ENCODE results near the gene MIGA2.
"Not testable (repeated sequence)": the region's sequence is repeated elsewhere in the genome, so short reads cannot be mapped to it uniquely, and the experiment has no call there.

MIGA2 gene

GRCh38 chr9:129036241-129036922, at the start of gene MIGA2:
Gene MIGA2, plus strand, starts transcription at chr9:129036626. Its CDS starts 3,969 bp downstream, at chr9:129040595.
- peak; percentile 86 to 91 for DNase-seq

- DNase-seq = no peak
Observed at GRCh38 chr9:128986671-128987070, 49.8 kb upstream of the MIGA2 start.

DNA sequence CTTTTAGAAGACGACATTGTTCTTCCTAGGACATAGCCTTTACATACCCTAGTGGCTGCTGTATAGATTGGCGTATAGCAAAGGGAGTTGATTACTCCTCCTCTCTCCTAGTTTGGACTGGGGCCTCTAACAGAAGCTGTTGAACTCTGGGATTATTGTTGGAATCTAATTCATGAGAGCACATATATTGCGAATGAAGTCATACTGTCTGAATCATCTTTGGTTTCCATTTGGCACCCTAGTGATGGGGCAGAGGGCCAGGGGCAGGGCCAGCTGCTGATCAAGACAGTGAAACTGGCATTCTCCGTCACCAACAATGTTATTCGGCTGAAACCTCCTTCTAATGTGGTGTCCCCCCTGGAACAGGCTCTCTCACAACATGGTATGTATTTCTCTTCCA, 48.6 kb upstream of the MIGA2 start:
- DNase-seq = no peak

DNA sequence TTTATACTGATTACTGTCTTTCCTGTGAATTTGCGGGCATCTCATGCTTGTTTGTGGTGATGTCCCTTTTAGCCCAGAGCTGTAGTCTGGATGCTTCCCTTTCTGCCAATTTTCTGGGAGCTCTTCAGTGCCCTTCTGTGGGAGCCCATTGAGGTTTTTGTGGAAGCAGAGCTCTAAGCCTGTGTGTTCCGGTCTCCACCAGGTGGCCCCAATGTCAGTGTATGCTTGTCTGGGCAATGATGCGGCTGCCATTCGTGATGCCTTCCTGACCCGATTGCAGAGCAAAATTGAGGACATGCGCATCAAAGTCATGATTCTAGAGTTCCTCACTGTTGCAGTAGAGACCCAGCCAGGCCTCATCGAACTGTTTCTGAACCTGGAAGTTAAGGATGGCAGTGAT, 43.4 kb upstream of the MIGA2 start:
- no peak for DNase-seq

DNA sequence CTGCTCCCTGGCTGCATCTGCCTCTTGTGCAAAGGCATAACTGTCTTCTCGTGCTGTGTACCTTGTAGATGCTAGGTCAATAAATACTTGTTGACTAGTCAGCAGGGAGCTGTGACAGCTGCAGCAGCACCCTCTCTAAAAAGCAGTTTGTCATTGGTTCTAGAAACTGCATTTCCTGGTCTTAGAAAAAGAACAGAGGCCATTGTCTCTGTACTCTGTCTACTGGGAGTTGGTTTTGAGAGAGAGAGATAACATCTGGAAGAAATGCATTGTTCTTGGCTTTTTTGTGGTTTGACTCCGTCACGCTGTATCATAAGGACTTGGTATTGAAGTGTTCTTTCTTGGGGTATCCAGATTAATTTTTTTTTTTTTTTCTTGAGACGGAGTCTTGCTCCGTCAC, 40.6 kb upstream of the MIGA2 start:
- DNase-seq = no peak

DNA sequence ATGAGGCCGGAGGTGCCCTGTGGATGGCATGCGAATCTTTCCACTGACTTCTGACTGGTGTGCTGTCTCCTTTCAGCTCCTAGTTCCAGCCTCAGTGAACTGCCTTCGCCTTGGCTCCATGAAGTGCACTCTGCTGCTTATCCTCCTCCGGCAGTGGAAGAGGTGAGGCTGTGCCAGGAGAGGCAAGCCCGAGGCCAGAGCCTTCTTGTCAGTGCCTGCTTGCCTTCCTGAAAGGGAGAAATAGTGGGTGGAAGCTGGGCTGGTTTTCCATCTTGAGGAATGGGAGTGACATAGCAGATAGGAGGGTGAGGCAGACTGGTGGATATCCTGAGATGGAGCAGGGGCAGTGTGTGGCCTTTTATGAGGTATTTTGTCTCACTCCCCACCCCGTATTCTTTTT, 38.0 kb upstream of the MIGA2 start:
- DNase-seq = no peak

DNA sequence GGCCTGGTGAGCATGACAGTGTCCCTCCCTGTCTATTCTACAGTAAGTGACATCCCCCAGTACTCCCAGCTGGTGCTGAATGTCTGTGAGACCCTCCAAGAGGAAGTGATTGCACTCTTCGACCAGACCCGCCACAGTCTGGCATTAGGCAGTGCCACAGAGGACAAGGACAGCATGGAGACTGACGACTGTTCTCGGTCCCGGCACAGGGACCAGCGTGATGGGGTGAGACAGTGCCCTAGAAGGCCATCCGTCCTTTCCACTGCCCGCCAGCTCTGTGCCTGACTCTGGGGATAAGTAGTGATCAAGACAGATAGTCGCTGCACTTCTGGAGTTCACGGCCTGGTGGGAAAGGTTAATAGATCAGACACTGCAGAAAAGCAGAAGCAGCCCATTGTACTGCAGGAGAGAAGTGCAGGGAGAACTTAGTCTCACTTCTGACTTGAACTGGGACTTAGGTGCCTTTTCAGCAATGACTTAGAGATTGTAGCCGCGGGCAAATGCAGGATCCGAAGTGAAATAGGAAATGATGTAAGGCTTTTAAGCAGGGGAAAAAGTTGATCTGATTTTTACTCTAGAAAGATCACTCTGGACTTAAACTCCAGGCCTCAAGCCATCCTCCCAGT, 36.7 kb upstream of the MIGA2 start:
- DNase-seq = no peak

- DNase-seq = no peak
Observed at GRCh38 chr9:129001504-129002325, 34.7 kb upstream of the MIGA2 start.

- no peak for DNase-seq
Observed at GRCh38 chr9:129002992-129003391, 33.4 kb upstream of the MIGA2 start.

DNA sequence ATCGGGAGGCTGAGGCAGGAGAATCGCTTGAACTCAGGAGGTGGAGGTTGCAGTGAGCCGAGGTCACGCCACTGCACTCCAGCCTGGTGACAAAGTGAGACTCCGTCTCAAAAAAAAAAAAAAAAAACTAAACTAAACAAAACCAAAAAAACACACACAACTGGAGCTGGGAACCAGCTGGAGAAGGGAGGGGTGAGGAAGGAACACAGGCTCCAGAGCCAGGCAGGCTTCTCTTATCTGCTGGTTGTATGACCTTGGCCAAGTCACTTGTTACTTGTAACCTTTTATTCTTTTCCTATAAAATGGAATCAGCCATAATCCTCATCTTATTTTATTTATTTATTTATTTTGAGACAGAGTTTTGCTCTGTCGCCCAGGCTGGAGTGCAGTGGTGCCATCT, 32.3 kb upstream of the MIGA2 start:
- DNase-seq = not testable (repeated sequence)

DNA sequence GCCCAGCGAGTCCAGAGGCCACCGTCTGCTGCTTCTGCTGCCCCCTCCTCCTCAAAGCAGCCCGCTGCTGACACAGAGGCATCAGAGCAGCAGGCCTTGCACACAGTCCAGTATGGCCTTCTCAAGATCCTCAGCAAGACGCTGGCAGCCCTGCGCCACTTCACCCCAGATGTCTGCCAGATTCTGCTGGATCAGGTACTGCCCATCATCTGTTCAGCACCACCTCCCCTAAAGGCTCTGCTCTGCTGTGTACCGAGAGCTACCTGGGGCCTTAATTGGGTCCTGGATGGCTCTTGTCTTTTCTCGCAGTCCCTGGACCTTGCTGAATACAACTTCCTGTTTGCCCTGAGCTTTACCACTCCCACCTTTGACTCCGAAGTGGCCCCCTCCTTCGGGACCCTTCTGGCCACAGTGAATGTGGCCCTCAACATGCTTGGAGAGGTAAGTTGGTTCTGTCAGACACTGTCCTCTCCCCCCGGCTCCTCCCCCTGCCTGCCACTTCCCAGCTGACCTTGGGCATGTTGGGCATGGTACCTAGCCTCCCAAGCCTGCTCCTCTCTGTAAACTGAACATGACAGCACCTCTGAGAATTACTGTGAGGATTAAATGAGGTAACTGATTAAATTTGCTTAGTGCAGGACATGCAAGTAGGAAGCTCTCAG, 31.0 kb upstream of the MIGA2 start:
- no peak for DNase-seq

DNA sequence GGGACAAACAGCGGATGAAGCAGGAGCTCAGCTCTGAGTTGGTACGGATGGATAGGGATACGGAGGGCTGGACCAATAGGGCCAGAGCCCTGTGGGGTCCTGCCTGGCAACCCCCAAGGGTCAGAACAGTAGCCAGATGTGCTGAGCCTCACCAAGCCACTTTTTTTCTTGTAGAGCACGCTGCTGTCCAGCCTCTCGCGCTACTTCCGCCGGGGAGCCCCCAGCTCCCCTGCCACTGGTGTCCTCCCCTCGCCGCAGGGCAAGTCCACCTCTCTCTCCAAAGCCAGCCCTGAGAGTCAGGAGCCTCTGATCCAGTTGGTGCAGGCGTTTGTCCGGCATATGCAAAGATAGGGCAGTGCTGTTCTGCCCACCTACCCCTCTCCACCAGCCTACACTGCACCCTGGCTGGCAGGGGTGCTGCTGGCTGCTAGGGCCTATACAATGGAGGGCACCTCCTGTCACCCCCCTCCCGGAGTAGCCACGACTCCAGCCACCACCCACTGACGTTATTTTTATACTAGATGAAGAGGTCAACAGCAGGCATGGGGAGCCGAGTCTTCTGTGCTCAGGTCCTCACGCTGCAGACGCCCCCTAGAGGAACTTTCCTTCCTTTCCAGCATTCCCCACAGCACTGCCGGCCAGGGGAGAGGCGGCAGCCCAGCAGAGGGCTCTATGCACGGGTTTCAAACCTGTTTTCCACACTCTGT, 29.9 kb upstream of the MIGA2 start:
- peak; percentile 36 for DNase-seq

- DNase-seq = no peak
Observed at GRCh38 chr9:129007035-129007765, 29.2 kb upstream of the MIGA2 start.

- no peak for DNase-seq
Observed at GRCh38 chr9:129007766-129008468, 28.5 kb upstream of the MIGA2 start.

GRCh38 chr9:129008469-129008965, 27.9 kb upstream of the MIGA2 start:
- DNase-seq = no peak

DNA sequence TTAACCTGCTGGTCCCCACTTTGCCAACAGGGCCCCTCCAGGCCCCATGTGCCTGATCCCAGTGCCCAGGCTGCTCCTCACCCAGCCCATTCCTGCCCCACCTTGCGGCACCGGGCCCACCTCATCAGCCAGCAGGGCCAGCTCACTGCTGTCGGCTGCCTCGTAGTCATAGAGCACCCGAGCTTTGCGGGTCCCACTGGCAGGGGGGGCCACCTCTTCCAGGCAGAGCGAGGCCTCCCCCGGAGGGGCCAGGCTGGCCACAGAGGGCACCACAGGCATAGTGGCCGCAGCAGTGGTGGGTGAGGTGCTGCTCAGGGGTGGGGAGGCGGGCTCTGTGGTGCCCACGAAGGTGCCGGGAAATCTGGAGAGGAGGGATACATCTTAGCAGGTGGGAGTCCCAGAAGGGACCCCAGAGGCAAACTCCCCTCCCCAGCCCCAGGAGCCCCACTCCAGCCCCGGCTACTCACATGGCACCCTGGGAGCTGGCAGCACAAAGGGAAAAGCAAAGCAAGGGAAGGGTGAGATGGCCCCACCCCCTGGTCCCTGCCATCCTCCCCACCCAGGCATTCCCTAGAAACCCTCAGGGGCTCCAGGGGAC, 27.3 kb upstream of the MIGA2 start:
- no peak for DNase-seq

DNA sequence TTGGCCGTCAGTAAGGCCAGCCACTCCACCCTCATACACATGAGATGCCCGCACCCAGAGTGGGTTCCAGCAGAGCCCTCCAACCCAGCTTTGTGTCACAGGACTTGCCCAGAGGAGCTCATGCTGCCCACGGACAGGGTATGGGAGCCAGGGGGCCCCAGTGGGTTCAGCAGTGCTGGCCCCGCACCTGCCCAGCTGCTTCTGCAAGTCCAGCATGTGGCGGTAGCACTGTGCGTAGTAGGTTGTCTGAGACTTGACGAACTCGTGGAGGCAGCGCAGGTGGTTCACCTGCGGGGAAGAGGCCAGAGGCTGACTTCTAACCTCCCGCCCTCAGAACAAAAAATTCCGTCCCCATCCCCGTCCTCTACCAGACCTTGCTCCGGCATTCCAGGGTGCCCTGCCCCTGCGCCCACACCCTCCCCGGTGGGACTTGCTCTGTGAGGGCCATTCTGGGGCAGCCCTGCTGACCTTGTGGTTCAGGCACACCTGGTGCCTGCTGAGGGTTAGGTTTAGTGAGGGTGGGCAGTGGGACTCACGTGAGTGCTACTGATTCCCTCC, 26.8 kb upstream of the MIGA2 start:
- DNase-seq = no peak

- no peak for DNase-seq
Observed at GRCh38 chr9:129010267-129010975, 26.0 kb upstream of the MIGA2 start.

DNA sequence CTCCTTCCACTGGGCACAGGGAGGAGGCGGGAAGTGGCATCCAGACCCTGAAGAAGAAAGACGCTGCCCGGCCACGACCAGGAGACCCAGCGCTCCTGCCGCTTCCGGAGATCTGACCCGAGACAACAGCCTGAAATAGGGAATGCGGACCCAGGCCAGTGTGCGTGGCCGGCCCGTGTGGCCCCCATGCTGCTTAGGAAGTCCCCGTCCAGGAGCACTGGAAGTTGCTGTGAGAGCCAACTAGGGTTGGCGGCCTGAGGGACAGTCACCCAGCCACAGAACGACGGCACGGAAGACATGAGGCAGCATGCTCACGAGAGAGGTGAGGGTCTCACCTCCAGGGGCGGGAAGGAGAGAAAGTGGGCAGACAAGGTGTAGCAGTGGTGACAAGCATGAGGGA, 25.3 kb upstream of the MIGA2 start:
- no peak for DNase-seq

GRCh38 chr9:129011761-129012181, 24.7 kb upstream of the MIGA2 start:
- no peak for DNase-seq

All from stimulated activated CD4-positive, alpha-beta T cell treated with anti-CD3 and anti-CD28 coated beads, Interleukin-4, amount 100 ng/mL, for 4 hours (primary cell).